HG03432 (cell line): Measurements from ENCODE around the gene ITPRID1.
"Not testable (repeated sequence)": the region's sequence is repeated elsewhere in the genome, so short reads cannot be mapped to it uniquely, and the experiment has no call there.

Experiments used
- ATAC-seq: cut with Tn5 transposase; IDR thresholded peaks from one replicate; pipeline ENCODE4 v1.9.1; 2021; ENCODE audit warnings: mild to moderate bottlenecking, moderate library complexity; ENCODE audit not compliant: unreplicated experiment

Gene ITPRID1

GRCh38 chr7:31516680-31517502 lies 3.0 kb downstream of the ITPRID1 start:
- no peak for ATAC-seq

DNA sequence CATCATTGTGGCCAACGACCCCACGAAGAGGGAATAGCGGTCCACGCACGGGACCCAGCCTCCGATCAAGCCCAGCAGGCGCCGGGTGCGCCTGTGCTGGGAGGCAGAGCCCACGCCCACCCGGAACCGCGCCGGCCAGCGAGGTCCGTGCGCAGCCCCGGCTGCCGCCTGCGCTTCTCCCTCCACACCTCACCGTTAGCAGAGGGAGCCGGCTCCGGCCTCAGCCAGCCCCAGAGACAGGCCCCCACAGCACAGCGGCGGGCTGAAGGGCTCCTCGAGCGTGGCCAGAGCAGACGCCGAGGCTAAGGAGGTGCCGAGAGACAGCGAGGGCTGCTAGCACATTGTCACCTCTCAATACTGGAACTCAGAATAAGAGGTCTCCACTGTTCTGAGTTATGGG lies 3.6 kb downstream of the ITPRID1 start:
- no peak for ATAC-seq

DNA sequence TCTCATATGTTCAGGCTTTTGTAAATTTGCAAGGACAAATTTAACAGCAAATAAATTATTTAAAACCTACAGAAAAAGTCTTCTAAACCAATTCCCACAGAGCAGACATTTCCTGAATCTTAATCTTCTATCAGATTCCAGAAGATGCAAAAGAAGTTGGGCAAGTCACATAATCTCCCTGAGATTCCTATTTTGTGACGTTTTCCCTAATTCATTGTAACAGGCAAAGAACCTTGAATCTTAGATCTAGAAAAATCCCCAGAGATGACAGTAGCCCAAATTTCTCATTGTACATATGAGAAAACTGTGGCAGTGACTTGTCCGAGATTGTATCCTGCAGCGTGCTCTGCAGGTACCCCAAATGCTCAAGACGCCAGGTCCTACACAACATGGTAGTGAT lies 4.9 kb downstream of the ITPRID1 start:
- no peak for ATAC-seq

DNA sequence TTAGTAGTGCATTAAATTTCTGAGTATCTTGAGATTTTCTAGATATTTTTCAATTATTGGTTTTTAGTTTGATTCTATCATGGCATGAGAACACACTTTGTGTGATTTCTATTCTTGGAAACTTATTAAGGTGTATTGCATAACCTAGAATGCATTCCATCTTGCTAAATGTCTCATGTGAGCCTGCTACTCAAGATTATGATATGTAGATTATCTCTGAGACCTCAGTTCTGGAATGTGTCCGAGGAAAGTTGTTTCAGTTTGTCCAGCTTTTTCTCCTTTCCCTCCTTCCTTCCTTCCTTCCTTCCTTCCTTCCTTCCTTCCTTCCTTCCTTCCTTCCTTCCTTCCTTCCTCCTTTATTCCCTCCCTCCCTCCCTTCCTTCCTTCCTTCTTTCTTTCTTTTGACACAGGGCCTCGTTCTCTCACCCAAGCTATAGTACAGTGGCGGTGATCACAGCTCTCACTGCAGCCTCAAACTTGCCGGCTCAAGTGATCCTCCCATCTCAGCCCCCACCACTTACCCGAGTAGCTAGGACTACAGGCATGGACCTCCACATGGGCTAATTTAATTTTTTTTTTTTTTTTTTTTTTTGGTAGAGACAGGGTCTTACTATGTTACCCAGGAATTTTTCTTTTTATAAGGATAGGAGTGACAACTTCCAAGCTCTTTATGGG lies 7.6 kb downstream of the ITPRID1 start:
- no peak for ATAC-seq

- ATAC-seq, result no peak
Measured at GRCh38 chr7:31526864-31527263, 13.0 kb downstream of the ITPRID1 start.

- no peak for ATAC-seq
Measured at GRCh38 chr7:31529103-31529502, 15.2 kb downstream of the ITPRID1 start.

- not testable (repeated sequence) for ATAC-seq
Measured at GRCh38 chr7:31540651-31541185, 26.8 kb downstream of the ITPRID1 start.

GRCh38 chr7:31545549-31545948 lies 31.7 kb downstream of the ITPRID1 start:
- no peak for ATAC-seq

- ATAC-seq, result no peak
Measured at GRCh38 chr7:31549611-31550010, 35.7 kb downstream of the ITPRID1 start.

GRCh38 chr7:31550432-31550831 lies 36.5 kb downstream of the ITPRID1 start:
- ATAC-seq, result no peak

- ATAC-seq, result no peak
Measured at GRCh38 chr7:31553661-31554081, 39.8 kb downstream of the ITPRID1 start.

- no peak for ATAC-seq
Measured at GRCh38 chr7:31562002-31562401, 48.1 kb downstream of the ITPRID1 start.

- ATAC-seq, result no peak
Measured at GRCh38 chr7:31563522-31563921, 49.6 kb downstream of the ITPRID1 start.

DNA sequence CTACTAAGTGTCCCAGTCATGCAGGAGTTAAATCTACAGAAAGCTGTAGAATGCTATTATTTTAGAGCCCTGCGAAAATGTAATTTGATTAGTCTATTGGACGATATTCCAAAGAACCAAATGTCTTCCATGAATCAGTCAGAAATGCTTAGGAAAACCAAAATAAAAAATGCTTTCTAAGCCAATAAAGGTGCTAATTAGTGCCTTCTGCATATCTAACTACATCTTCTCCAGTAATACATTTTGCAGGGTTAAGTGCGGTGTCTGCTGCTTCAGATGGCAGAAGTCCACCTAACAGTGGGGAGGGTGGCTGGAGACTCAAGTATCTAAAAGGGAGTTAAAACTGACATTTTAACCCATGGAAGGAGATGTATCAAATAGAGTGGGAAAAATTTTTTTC lies 50.1 kb downstream of the ITPRID1 start:
- no peak for ATAC-seq

- ATAC-seq, result no peak
Measured at GRCh38 chr7:31564661-31565060, 50.8 kb downstream of the ITPRID1 start.

DNA sequence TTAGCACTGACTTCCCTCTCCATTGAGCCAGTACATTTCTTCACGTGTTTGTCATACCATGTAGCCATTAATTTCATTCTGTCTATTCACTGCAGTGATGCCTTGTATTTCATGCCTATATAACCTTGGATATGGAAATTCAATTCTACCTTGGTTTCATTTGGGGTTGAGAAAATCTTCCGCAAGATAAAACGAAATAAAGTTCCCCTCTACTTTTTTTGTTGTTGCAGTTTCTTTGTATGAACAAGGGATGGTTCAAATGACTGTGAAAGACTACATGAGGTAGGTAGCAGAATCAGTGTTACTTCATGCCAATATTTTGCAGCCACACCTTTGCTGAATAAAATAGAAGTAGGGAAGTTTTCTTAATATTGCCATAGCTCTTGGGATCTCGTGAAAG lies 55.6 kb downstream of the ITPRID1 start:
- ATAC-seq, result no peak

DNA sequence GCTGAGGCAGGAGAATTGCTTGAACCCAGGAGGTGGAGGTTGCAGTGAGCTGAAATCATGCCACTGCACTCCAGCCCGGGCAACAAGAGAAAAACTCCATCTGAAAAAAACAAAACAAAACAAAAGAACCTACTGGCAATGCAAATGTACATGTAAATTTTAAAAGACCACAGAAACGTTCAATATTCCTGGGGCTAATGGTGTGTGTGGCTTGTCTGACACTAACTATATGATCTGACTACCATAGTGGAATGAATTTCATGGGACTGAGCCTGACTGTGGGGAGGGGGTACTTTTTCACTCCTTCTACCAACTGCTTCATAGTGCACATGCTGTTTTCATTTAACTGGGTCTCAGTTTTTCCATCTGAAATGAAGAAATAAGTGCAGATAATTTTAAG lies 69.6 kb downstream of the ITPRID1 start:
- ATAC-seq, result no peak

DNA sequence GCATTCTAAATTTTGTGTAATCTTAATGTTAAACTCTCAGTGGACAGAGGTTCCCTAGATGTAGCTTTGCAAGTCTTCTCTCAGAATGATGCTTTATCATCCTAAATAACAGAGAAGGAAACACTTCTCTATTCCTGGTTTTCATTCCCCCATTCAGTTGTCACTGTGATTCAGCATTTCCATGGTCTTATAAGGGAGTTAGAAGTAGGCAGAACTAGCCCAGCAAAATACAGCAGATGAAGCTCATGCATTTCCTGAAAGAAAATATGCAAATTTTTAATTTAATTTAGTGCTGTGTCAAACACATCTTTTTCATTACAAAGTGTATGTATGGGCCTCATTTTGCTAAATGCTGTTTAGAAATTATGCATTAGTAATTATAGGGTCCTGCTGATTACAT lies 70.1 kb downstream of the ITPRID1 start:
- no peak for ATAC-seq

- ATAC-seq, result no peak
Measured at GRCh38 chr7:31595390-31595789, 81.5 kb downstream of the ITPRID1 start.

GRCh38 chr7:31602041-31602625 lies 88.2 kb downstream of the ITPRID1 start:
- ATAC-seq, result no peak

- no peak for ATAC-seq
Measured at GRCh38 chr7:31603046-31603445, 89.2 kb downstream of the ITPRID1 start.

DNA sequence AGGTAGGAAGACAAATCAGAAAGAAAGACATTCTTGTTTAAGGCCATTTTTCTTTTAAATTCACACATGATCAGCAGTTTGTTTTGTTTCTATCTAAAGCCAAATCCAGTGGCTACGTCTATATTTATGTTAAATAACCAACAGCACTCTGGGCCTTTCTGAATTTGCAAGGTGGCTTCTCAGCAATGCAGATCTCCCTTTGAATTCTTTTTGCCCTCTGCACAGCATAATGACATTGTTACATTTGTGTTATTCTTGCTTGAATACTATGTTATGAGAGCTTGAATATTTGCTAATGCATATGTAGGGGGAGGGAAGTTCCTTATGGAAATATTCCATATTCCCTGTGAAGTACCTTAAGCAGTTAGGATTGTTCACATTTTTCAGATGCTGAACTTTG lies 99.7 kb downstream of the ITPRID1 start:
- no peak for ATAC-seq
